Stimulated activated naive CD8-positive, alpha-beta T cell treated with anti-CD3 and anti-CD28 coated beads, Interleukin-15, Interleukin-2, amounts not matched to agents 100 ng/mL and 50 ng/mL, for 24 hours (primary cell): ENCODE measurements around the gene MYO5C.

Source experiments
- H3K27ac Mint-ChIP-seq: one replicate; pipeline ENCODE4 v1.8.0; 2021; ENCODE audit warnings: mild to moderate bottlenecking, mixed read lengths
- H3K27me3 Mint-ChIP-seq: one replicate; pipeline ENCODE4 v1.8.0; 2021; ENCODE audit warnings: mixed read lengths
- H3K36me3 Mint-ChIP-seq: one replicate; pipeline ENCODE4 v1.8.0; 2021; ENCODE audit warnings: low read depth, mixed read lengths
- H3K4me1 Mint-ChIP-seq: one replicate; pipeline ENCODE4 v1.8.0; 2021; ENCODE audit warnings: low read depth, mixed read lengths
- H3K4me3 Mint-ChIP-seq: one replicate; pipeline ENCODE4 v1.8.0; 2021; ENCODE audit warnings: mild to moderate bottlenecking, mixed read lengths
- H3K9me3 Mint-ChIP-seq: one replicate; pipeline ENCODE4 v1.8.0; 2021; ENCODE audit warnings: mixed read lengths

Gene MYO5C

GRCh38 chr15:52318729-52319500, 23.3 kb upstream of the MYO5C start:
- no peaks in the 10 kb centered on the region for H3K27me3 Mint-ChIP-seq
- no peaks in the 10 kb centered on the region for H3K9me3 Mint-ChIP-seq
- peaks cover 56% of the 10 kb centered on the region for H3K36me3 Mint-ChIP-seq
- no peak overlapping the region for H3K27ac Mint-ChIP-seq
- H3K4me1 Mint-ChIP-seq, result no peaks in the 10 kb centered on the region
- H3K4me3 Mint-ChIP-seq, result no peak overlapping the region

GRCh38 chr15:52317688-52318087, 22.1 kb upstream of the MYO5C start:
- Mint-ChIP-seq H3K4me1 (no peaks in the 10 kb centered on the region), H3K4me3 (no peak overlapping the region), H3K9me3 (no peaks in the 10 kb centered on the region), H3K36me3 (peaks cover 61% of the 10 kb centered on the region), H3K27ac (no peak overlapping the region), H3K27me3 (no peaks in the 10 kb centered on the region)

GRCh38 chr15:52317022-52317421, 21.4 kb upstream of the MYO5C start:
- Mint-ChIP-seq H3K9me3 (no peaks in the 10 kb centered on the region), H3K36me3 (peaks cover 60% of the 10 kb centered on the region), H3K4me3 (no peak overlapping the region), H3K4me1 (no peaks in the 10 kb centered on the region), H3K27me3 (no peaks in the 10 kb centered on the region), H3K27ac (no peak overlapping the region)

GRCh38 chr15:52309154-52309548, 13.5 kb upstream of the MYO5C start:
- no peaks in the 10 kb centered on the region for H3K4me1 Mint-ChIP-seq
- peaks cover 19% of the 10 kb centered on the region for H3K36me3 Mint-ChIP-seq
- no peak overlapping the region for H3K27ac Mint-ChIP-seq
- H3K9me3 Mint-ChIP-seq, result no peaks in the 10 kb centered on the region
- H3K27me3 Mint-ChIP-seq, result no peaks in the 10 kb centered on the region
- H3K4me3 Mint-ChIP-seq, result no peak overlapping the region

- no peak overlapping the region for H3K4me3 Mint-ChIP-seq
- H3K4me1 Mint-ChIP-seq, result no peaks in the 10 kb centered on the region
- no peak overlapping the region for H3K27ac Mint-ChIP-seq
- H3K36me3 Mint-ChIP-seq, result peaks cover 13% of the 10 kb centered on the region
- H3K27me3 Mint-ChIP-seq, result no peaks in the 10 kb centered on the region
- H3K9me3 Mint-ChIP-seq, result no peaks in the 10 kb centered on the region
These were observed 13.0 kb upstream of the MYO5C start for GRCh38 chr15:52308446-52309153.

GRCh38 chr15:52307847-52308246, 12.2 kb upstream of the MYO5C start:
- Mint-ChIP-seq H3K27me3 (no peaks in the 10 kb centered on the region), H3K4me1 (no peaks in the 10 kb centered on the region), H3K36me3 (peaks cover 7% of the 10 kb centered on the region), H3K9me3 (no peaks in the 10 kb centered on the region), H3K27ac (no peak overlapping the region), H3K4me3 (no peak overlapping the region)

- Mint-ChIP-seq H3K4me3 (no peak overlapping the region), H3K9me3 (no peaks in the 10 kb centered on the region), H3K4me1 (no peaks in the 10 kb centered on the region), H3K27ac (no peak overlapping the region), H3K27me3 (no peaks in the 10 kb centered on the region), H3K36me3 (peaks cover 3% of the 10 kb centered on the region)
These were observed 10.7 kb upstream of the MYO5C start for GRCh38 chr15:52306270-52306669.

GRCh38 chr15:52303093-52303772, 7.6 kb upstream of the MYO5C start:
- Mint-ChIP-seq H3K36me3 (peaks cover 3% of the 10 kb centered on the region), H3K4me1 (no peaks in the 10 kb centered on the region), H3K4me3 (no peak overlapping the region), H3K9me3 (no peaks in the 10 kb centered on the region), H3K27me3 (no peaks in the 10 kb centered on the region), H3K27ac (no peak overlapping the region)

GRCh38 chr15:52301265-52301847, 5.8 kb upstream of the MYO5C start:
- H3K27me3 Mint-ChIP-seq, result peaks cover 9% of the 10 kb centered on the region
- peaks cover 3% of the 10 kb centered on the region for H3K36me3 Mint-ChIP-seq
- H3K27ac Mint-ChIP-seq, result no peak overlapping the region
- no peaks in the 10 kb centered on the region for H3K4me1 Mint-ChIP-seq
- no peaks in the 10 kb centered on the region for H3K9me3 Mint-ChIP-seq
- no peak overlapping the region for H3K4me3 Mint-ChIP-seq

GRCh38 chr15:52294881-52295420, 653 bp downstream of the MYO5C start:
- Mint-ChIP-seq H3K36me3 (no peaks in the 10 kb centered on the region), H3K4me3 (peak overlapping the region; percentile 50), H3K27me3 (peaks cover 42% of the 10 kb centered on the region), H3K27ac (no peak overlapping the region), H3K4me1 (peaks cover 10% of the 10 kb centered on the region), H3K9me3 (no peaks in the 10 kb centered on the region)

GRCh38 chr15:52292780-52293392, 2.7 kb downstream of the MYO5C start:
- H3K9me3 Mint-ChIP-seq, result no peaks in the 10 kb centered on the region
- peaks cover 10% of the 10 kb centered on the region for H3K4me1 Mint-ChIP-seq
- no peaks in the 10 kb centered on the region for H3K36me3 Mint-ChIP-seq
- no peak overlapping the region for H3K27ac Mint-ChIP-seq
- H3K4me3 Mint-ChIP-seq, result no peak overlapping the region
- H3K27me3 Mint-ChIP-seq, result peaks cover 42% of the 10 kb centered on the region

- Mint-ChIP-seq H3K4me3 (no peak overlapping the region), H3K27ac (no peak overlapping the region)
These were observed 4.4 kb downstream of the MYO5C start for GRCh38 chr15:52291204-52291603.

GRCh38 chr15:52290800-52291199, 4.8 kb downstream of the MYO5C start:
- Mint-ChIP-seq H3K4me3 (no peak overlapping the region), H3K9me3 (no peaks in the 10 kb centered on the region), H3K4me1 (peaks cover 10% of the 10 kb centered on the region), H3K27me3 (peaks cover 28% of the 10 kb centered on the region), H3K36me3 (no peaks in the 10 kb centered on the region), H3K27ac (no peak overlapping the region)

More at GRCh38 chr15:52291204-52291603, 4.4 kb downstream of the MYO5C start:
- Mint-ChIP-seq H3K36me3 (no peaks in the 10 kb centered on the region), H3K9me3 (no peaks in the 10 kb centered on the region), H3K4me1 (peaks cover 10% of the 10 kb centered on the region), H3K27me3 (peaks cover 32% of the 10 kb centered on the region)

- Mint-ChIP-seq H3K4me1 (peaks cover 10% of the 10 kb centered on the region), H3K4me3 (no peak overlapping the region), H3K27ac (no peak overlapping the region), H3K9me3 (no peaks in the 10 kb centered on the region), H3K27me3 (peaks cover 27% of the 10 kb centered on the region), H3K36me3 (no peaks in the 10 kb centered on the region)
These were observed 5.3 kb downstream of the MYO5C start for GRCh38 chr15:52290329-52290728.
